Measurements from ENCODE around the gene SUCLG2.

DNA sequence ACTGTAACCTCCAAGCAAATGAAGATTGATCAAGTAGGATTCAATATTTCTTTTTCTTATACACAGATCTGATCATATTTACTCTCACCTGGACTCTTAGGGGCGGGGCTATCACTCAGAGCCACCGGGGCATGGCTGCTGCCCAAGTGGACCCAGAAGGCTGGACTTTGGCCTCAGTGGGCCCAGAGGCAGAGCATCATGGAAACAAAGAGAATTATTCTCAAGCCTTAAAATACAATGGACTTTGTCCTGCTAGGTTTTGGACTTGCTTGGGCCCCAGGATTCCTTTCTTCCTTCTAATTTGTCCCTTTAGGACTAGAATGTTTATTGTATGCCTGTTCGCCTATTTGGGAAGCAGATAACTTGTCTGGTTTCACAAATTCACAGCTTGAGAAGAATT, 85.1 kb downstream of the SUCLG2 start:
- TF ChIP-seq, protein P1, sequence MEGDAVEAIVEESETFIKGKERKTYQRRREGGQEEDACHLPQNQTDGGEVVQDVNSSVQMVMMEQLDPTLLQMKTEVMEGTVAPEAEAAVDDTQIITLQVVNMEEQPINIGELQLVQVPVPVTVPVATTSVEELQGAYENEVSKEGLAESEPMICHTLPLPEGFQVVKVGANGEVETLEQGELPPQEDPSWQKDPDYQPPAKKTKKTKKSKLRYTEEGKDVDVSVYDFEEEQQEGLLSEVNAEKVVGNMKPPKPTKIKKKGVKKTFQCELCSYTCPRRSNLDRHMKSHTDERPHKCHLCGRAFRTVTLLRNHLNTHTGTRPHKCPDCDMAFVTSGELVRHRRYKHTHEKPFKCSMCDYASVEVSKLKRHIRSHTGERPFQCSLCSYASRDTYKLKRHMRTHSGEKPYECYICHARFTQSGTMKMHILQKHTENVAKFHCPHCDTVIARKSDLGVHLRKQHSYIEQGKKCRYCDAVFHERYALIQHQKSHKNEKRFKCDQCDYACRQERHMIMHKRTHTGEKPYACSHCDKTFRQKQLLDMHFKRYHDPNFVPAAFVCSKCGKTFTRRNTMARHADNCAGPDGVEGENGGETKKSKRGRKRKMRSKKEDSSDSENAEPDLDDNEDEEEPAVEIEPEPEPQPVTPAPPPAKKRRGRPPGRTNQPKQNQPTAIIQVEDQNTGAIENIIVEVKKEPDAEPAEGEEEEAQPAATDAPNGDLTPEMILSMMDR (conservative IDR thresholded peaks at IDR 0.05; ENCODE audit: low read length) = no peak
- no peak for TF ChIP-seq EZH2phosphoT487 (IDR thresholded peaks at IDR 0.05; ENCODE audit: borderline replicate concordance, low read depth, low read length)

Data from OCI-LY7 (cell line).